Dendritic cell treated with granulocyte-macrophage colony-stimulating factor and Interleukin-4, amounts not matched to agents 40 ng/mL and 50 ng/mL, for 4 days (primary cell): ENCODE data around the gene CKS1B.

Experiments
- H3K27ac Mint-ChIP-seq: one replicate; pipeline ENCODE4 v1.8.0; 2022; ENCODE audit warnings: mild to moderate bottlenecking, mixed read lengths
- H3K27me3 Mint-ChIP-seq: one replicate; pipeline ENCODE4 v1.8.0; 2022; ENCODE audit warnings: mild to moderate bottlenecking, mixed read lengths
- H3K36me3 Mint-ChIP-seq: one replicate; pipeline ENCODE4 v1.8.0; 2022; ENCODE audit warnings: low read depth, mixed read lengths
- H3K4me1 Mint-ChIP-seq: one replicate; pipeline ENCODE4 v1.8.0; 2022; ENCODE audit warnings: low read depth, mixed read lengths
- H3K4me3 Mint-ChIP-seq: one replicate; pipeline ENCODE4 v1.8.0; 2022; ENCODE audit warnings: mild to moderate bottlenecking, moderate library complexity, mixed read lengths
- H3K9me3 Mint-ChIP-seq: one replicate; pipeline ENCODE4 v1.8.0; 2022; ENCODE audit warnings: mixed read lengths
- intact Hi-C: fragments of 100-400 bp; cut with micrococcal nuclease; formaldehyde crosslinking; loops from one replicate; pipeline ENCODE4 v1.15.0; 2022

Gene CKS1B

DNA sequence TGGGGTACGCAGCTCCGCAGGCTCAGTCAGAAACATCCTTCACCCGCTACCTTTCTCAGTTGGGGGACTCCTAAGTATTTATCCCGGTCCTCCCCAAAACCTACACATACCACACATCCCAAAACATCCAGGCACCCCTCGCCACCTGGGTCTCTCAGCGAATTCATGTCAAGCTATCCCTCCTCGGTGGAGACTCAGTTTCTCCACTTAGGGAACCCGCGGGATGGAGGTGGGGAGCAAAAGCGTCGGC is 26.9 kb downstream of the CKS1B start:
- intact Hi-C loops = no loop called here
- Mint-ChIP-seq H3K4me1 (peaks cover 69% of the 10 kb centered on the region), H3K9me3 (no peaks in the 10 kb centered on the region)

DNA sequence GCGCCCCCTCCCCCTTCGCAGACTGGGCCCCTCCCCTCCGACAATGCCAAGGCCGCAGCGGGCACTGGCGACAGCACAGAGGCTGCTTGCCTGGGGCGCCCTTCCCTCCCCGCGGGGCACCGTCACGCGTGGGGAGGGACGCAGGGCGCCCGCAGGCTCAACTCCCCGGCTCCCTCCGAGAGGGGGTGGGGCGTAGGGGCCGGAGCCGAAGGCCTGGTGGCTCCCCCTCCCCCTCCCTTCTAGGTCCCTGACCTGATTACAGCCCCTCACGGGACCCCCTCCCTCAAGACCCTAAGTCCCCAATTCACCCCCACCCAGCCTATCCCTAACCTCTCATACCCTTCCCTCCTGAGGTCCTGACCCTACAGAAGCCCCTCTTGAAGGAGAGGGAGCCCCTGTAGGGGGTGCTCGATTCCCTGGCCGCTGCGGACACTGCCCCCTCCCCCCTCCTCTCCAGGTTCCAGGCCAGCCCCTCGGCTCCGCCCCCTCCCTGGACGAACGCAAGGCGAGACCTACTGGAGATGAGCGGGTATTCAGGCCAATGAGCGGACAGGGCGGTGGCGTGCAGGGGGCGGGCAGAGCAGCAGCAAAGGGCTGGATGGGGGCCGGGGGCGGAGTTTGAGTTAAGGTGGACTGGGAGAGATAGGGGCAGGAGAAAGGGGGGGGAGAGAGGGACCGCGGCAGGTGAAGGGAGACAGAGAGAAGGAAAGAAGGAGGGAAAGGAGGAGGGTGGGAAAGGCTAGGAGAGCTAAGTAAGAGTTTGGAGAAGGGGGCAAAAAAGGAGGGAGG is 27.4 kb downstream of the CKS1B start:
- Mint-ChIP-seq H3K4me1 (peaks cover 69% of the 10 kb centered on the region), H3K36me3 (peaks cover 50% of the 10 kb centered on the region), H3K9me3 (no peaks in the 10 kb centered on the region), H3K27me3 (no peaks in the 10 kb centered on the region), H3K27ac (peak overlapping the region; percentile 100), H3K4me3 (peak overlapping the region; percentile 99)
- intact Hi-C loops = no loop called here

More for the DNA sequence above, 26.9 kb downstream of the CKS1B start:
- Mint-ChIP-seq H3K36me3 (peaks cover 44% of the 10 kb centered on the region), H3K27ac (peak overlapping the region; percentile 100), H3K27me3 (no peaks in the 10 kb centered on the region), H3K4me3 (peak overlapping the region; percentile 99)

DNA sequence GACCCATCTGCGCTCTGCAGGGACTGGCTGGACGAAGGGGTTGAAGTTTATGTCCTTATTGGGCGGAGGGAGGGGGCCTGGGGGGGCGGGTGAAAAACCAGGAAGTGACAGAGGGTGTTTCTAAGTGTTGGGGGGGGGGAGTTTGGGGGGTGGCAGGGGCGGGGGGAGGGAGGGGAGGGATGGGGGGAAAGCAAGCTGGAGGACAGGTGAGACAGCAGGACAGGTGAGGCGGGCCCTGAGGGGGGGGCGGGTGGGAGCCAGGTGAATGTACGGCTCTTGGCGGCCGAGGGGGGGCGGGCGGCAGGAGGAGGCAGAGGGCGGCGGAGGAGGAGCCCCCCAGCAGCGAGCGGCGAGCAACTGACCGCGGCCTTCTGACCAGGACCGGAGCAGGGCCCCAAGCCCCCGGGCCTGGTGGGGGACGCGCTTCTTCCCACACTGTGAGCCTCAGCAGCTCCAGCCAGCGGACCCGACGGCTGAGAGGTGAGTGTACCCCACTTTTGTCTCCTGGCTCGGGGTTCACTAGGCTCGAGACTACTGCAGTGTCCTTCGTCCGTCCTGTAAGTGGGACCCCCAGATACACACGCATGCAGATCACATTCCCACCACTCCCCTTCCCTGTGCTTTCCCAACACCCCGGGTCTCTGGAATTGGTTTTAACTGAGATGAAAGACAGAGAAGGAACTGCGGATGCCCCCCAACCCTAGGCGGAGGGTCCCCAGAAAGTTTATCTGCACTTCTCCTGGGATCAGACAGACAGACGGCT is 28.2 kb downstream of the CKS1B start, which contains the start of gene ZBTB7B:
Gene ZBTB7B, plus strand, starts transcription at position 339 of the 763 bp plus-strand sequence. CDS start 11,859 bp downstream, outside the sequence.
- Mint-ChIP-seq H3K36me3 (peaks cover 50% of the 10 kb centered on the region), H3K9me3 (no peaks in the 10 kb centered on the region), H3K27ac (peak within 1 kb of the TSS; percentile 100), H3K4me3 (peak within 1 kb of the TSS; percentile 99), H3K27me3 (no peaks in the 10 kb centered on the region), H3K4me1 (peaks cover 69% of the 10 kb centered on the region)
- intact Hi-C loops = no loop called here

DNA sequence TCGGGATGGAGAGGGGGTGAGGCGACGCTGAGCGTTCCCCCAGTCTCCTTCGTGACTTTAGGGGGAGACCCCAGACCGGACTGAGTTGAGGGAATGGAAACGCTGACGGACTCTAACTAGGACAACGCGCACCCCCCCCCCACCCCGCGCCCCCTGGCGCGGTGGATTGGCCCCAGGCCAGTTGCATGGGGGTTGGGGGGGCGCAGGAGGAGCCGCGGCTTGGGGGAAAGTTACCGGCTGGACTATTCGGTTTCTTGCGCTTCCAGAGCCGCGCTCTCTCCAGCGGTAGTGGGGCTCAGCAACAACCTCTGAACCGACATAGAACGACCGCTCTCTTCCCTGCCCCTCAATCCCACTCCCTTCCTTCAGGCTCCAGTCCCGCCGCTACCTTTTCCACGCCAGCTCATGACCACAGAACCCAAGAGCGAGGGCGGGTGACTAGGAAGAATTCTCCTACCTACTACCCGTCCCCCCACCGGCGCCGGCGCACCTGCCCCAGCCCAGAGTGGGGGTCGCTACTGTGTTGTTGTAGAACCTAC is 28.8 kb downstream of the CKS1B start:
- no peaks in the 10 kb centered on the region for H3K27me3 Mint-ChIP-seq
- H3K4me1 Mint-ChIP-seq = peaks cover 69% of the 10 kb centered on the region
- peaks cover 56% of the 10 kb centered on the region for H3K36me3 Mint-ChIP-seq
- peak overlapping the region; percentile 100 for H3K27ac Mint-ChIP-seq
- H3K9me3 Mint-ChIP-seq = no peaks in the 10 kb centered on the region
- peak overlapping the region; percentile 96 for H3K4me3 Mint-ChIP-seq
- intact Hi-C loops = no loop called here

GRCh38 chr1:155003766-155004351 is 29.4 kb downstream of the CKS1B start:
- intact Hi-C loops = no loop called here
- H3K36me3 Mint-ChIP-seq = peaks cover 62% of the 10 kb centered on the region
- H3K27me3 Mint-ChIP-seq = no peaks in the 10 kb centered on the region
- peaks cover 65% of the 10 kb centered on the region for H3K4me1 Mint-ChIP-seq
- H3K27ac Mint-ChIP-seq = peak overlapping the region; percentile 100
- H3K4me3 Mint-ChIP-seq = peak overlapping the region; percentile 96
- H3K9me3 Mint-ChIP-seq = no peaks in the 10 kb centered on the region

DNA sequence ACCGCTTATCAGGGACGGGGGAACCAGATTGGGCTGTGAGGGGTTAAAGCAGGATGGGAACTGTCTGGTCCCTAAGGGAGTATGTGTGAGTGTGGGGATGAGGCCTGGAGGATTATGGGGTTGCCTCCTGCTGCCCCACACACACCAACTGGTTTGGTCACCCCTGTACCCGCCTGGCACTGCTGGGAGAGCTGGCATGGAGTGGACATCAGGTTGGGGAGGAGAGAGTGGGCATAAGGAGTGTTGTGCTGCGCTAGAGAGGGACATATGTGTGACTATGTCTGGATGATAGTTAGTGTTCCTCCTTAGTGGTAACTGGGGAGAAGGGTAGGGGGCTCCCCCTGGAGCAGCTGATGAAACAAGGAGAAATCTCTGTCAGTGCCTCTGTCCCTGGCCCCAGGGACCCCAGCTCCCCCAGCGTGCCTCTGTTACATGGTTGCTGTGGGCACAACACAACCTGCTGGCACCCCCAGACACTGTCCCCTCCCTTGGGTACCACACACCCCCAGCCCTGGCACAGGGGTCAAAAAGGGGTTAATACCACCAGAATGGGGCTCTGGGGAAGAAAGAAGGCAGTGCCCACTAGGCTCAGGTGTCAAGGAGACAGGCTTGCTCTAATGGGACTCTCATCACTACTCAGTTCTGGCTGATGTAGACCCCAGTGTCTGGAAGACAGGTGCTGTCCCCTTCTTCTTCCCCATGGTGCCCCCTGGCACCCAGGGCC is 30.0 kb downstream of the CKS1B start:
- H3K4me1 Mint-ChIP-seq = peaks cover 66% of the 10 kb centered on the region
- intact Hi-C loops = loop anchor here (5.0 kb wide), 1 partner anchor 32 kb away; the partner anchor contains the start of genes CKS1B and SHC1
- peak overlapping the region; percentile 96 for H3K4me3 Mint-ChIP-seq
- peak overlapping the region; percentile 100 for H3K27ac Mint-ChIP-seq
- no peaks in the 10 kb centered on the region for H3K9me3 Mint-ChIP-seq
- H3K27me3 Mint-ChIP-seq = no peaks in the 10 kb centered on the region
- peaks cover 68% of the 10 kb centered on the region for H3K36me3 Mint-ChIP-seq

- peaks cover 66% of the 10 kb centered on the region for H3K4me1 Mint-ChIP-seq
- H3K36me3 Mint-ChIP-seq = peaks cover 73% of the 10 kb centered on the region
- H3K9me3 Mint-ChIP-seq = no peaks in the 10 kb centered on the region
- H3K27me3 Mint-ChIP-seq = no peaks in the 10 kb centered on the region
- intact Hi-C loops = loop anchor here (5.0 kb wide), 1 partner anchor 33 kb away; the partner anchor contains the start of genes CKS1B and SHC1
- peak overlapping the region; percentile 100 for H3K27ac Mint-ChIP-seq
- peak overlapping the region; percentile 96 for H3K4me3 Mint-ChIP-seq
Observed at GRCh38 chr1:155005076-155006011, 30.9 kb downstream of the CKS1B start.

GRCh38 chr1:155006601-155007101 is 32.2 kb downstream of the CKS1B start:
- peak overlapping the region; percentile 61 for H3K4me3 Mint-ChIP-seq
- intact Hi-C loops = loop anchor here (5.0 kb wide), 1 partner anchor 34 kb away; the partner anchor contains the start of genes CKS1B and SHC1
- peaks cover 78% of the 10 kb centered on the region for H3K4me1 Mint-ChIP-seq
- H3K36me3 Mint-ChIP-seq = peaks cover 78% of the 10 kb centered on the region
- peak overlapping the region; percentile 100 for H3K27ac Mint-ChIP-seq
- no peaks in the 10 kb centered on the region for H3K9me3 Mint-ChIP-seq
- H3K27me3 Mint-ChIP-seq = no peaks in the 10 kb centered on the region

- Mint-ChIP-seq H3K4me3 (peak overlapping the region; percentile 92), H3K4me1 (peaks cover 85% of the 10 kb centered on the region), H3K27ac (peak overlapping the region; percentile 100), H3K27me3 (no peaks in the 10 kb centered on the region), H3K9me3 (no peaks in the 10 kb centered on the region), H3K36me3 (peaks cover 76% of the 10 kb centered on the region)
- intact Hi-C loops = loop anchor here (5.0 kb wide), 1 partner anchor 35 kb away; the partner anchor contains the start of genes CKS1B and SHC1
Observed at GRCh38 chr1:155007251-155007828, 32.9 kb downstream of the CKS1B start.

- Mint-ChIP-seq H3K4me1 (peaks cover 94% of the 10 kb centered on the region), H3K27me3 (no peaks in the 10 kb centered on the region), H3K9me3 (no peaks in the 10 kb centered on the region), H3K27ac (peak overlapping the region; percentile 100), H3K4me3 (peak overlapping the region; percentile 92), H3K36me3 (peaks cover 77% of the 10 kb centered on the region)
- intact Hi-C loops = loop anchor here (5.0 kb wide), 1 partner anchor 36 kb away; the partner anchor contains the start of genes CKS1B and SHC1
Observed at GRCh38 chr1:155008015-155008941, 33.8 kb downstream of the CKS1B start.

DNA sequence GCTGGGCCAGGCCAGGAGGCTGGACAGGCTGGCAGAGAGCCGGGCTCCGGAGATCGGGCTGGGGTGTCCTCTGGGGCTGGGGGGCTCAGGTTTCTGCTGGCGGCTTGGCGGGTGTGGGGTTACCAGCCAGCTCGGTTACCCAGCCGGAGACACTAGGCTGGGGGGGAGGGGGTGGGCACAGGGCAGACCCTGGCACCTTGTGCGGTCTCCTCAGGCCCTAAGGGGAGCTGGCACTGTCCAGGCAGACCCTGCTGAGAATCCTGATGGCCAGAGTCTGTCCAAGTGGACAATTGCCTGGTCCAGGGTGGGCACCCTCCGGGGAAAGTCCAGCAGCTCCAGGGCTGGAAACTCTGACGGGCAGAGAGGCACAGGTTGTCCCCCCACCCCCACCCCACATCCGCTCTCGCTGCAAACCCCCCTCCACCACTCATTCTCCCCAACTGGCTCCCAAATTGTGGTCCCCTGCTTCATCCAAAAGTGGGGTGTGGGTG is 34.8 kb downstream of the CKS1B start:
- Mint-ChIP-seq H3K27ac (peak overlapping the region; percentile 100), H3K36me3 (peaks cover 77% of the 10 kb centered on the region), H3K9me3 (no peaks in the 10 kb centered on the region), H3K27me3 (no peaks in the 10 kb centered on the region), H3K4me1 (peaks cover 96% of the 10 kb centered on the region), H3K4me3 (peak overlapping the region; percentile 92)
- intact Hi-C loops = loop anchor here (5.0 kb wide), 1 partner anchor 37 kb away; the partner anchor contains the start of genes CKS1B and SHC1
